Stimulated activated CD8-positive, alpha-beta memory T cell treated with anti-CD3 and anti-CD28 coated beads, Interleukin-15, amount 100 ng/mL, for 48 hours (primary cell): ENCODE measurements around the gene POLK.
"Not testable (repeated sequence)": the region's sequence is repeated elsewhere in the genome, so short reads cannot be mapped to it uniquely, and the experiment has no call there.

ENCODE experiments used
- DNase-seq, 2 donors: peaks; one replicate each; pipeline ENCODE4 v3.0.0-alpha.2; 2020; ENCODE audit warnings: low read depth in 2 of 2

The POLK gene

GRCh38 chr5:75511435-75512382 lies at the start of gene POLK, which contains the start of gene CERT1:
Gene POLK (plus strand): TSS chr5:75511891.
Gene CERT1 (minus strand): TSS chr5:75511629. CDS start chr5:75511207, 422 bp downstream.
- DNase-seq = peak; percentile 94 to 95

GRCh38 chr5:75463726-75464125 lies 48.0 kb upstream of the POLK start:
- DNase-seq = no peak

GRCh38 chr5:75465480-75465879 lies 46.2 kb upstream of the POLK start:
- no peak for DNase-seq

- no peak for DNase-seq
These were observed 45.5 kb upstream of the POLK start for GRCh38 chr5:75466006-75466716.

GRCh38 chr5:75468593-75468992 lies 43.1 kb upstream of the POLK start:
- DNase-seq = no peak

- no peak for DNase-seq
These were observed 42.7 kb upstream of the POLK start for GRCh38 chr5:75469017-75469416.

GRCh38 chr5:75471193-75471592 lies 40.5 kb upstream of the POLK start:
- no peak for DNase-seq

GRCh38 chr5:75472973-75473372 lies 38.7 kb upstream of the POLK start:
- no peak for DNase-seq

GRCh38 chr5:75473463-75473862 lies 38.2 kb upstream of the POLK start:
- DNase-seq = no peak

GRCh38 chr5:75475364-75475763 lies 36.3 kb upstream of the POLK start:
- DNase-seq = no peak

- DNase-seq = no peak
These were observed 30.7 kb upstream of the POLK start for GRCh38 chr5:75481024-75481423.

GRCh38 chr5:75482482-75482881 lies 29.2 kb upstream of the POLK start:
- DNase-seq = no peak

- DNase-seq = no peak
These were observed 27.1 kb upstream of the POLK start for GRCh38 chr5:75484605-75485004.

- not testable (repeated sequence) for DNase-seq
These were observed 21.8 kb upstream of the POLK start for GRCh38 chr5:75489847-75490246.

- DNase-seq = no peak
These were observed 20.1 kb upstream of the POLK start for GRCh38 chr5:75491621-75492020.

GRCh38 chr5:75496026-75496425 lies 15.7 kb upstream of the POLK start:
- DNase-seq = no peak

- no peak for DNase-seq
These were observed 13.4 kb upstream of the POLK start for GRCh38 chr5:75498208-75498777.

GRCh38 chr5:75498875-75499274 lies 12.8 kb upstream of the POLK start:
- not testable (repeated sequence) for DNase-seq

- DNase-seq = not testable (repeated sequence)
These were observed 6.6 kb upstream of the POLK start for GRCh38 chr5:75505112-75505511.

- no peak for DNase-seq
These were observed 3.9 kb upstream of the POLK start for GRCh38 chr5:75507841-75508240.

GRCh38 chr5:75509546-75509945 lies 2.1 kb upstream of the POLK start:
- no peak for DNase-seq

GRCh38 chr5:75509956-75510355 lies 1.7 kb upstream of the POLK start:
- no peak for DNase-seq
